HG02981 (cell line): ENCODE results near the gene RFXANK.
"Not testable (repeated sequence)": the region's sequence is repeated elsewhere in the genome, so short reads cannot be mapped to it uniquely, and the experiment has no call there.

Source experiments
- ATAC-seq: cut with Tn5 transposase; IDR thresholded peaks from one replicate; pipeline ENCODE4 v1.9.1; 2021; ENCODE audit warnings: mild to moderate bottlenecking, moderate library complexity; ENCODE audit not compliant: unreplicated experiment

Gene RFXANK

GRCh38 chr19:19205416-19206410 is 13.7 kb downstream of the RFXANK start:
- ATAC-seq, result no peak

GRCh38 chr19:19206938-19207337 is 14.9 kb downstream of the RFXANK start:
- ATAC-seq, result no peak

GRCh38 chr19:19207637-19208572 is 15.8 kb downstream of the RFXANK start:
- no peak for ATAC-seq

- no peak for ATAC-seq
Measured at GRCh38 chr19:19209372-19209771, 17.3 kb downstream of the RFXANK start.

- no peak for ATAC-seq
Measured at GRCh38 chr19:19211499-19212420, 19.7 kb downstream of the RFXANK start, which contains the start of gene NCAN. Gene NCAN (plus strand): TSS chr19:19211958. CDS start chr19:19216954, 4,996 bp downstream.

- no peak for ATAC-seq
Measured at GRCh38 chr19:19212916-19213315, 20.9 kb downstream of the RFXANK start.

GRCh38 chr19:19213426-19214158 is 21.5 kb downstream of the RFXANK start:
- ATAC-seq, result no peak

- no peak for ATAC-seq
Measured at GRCh38 chr19:19214159-19214490, 22.1 kb downstream of the RFXANK start.

GRCh38 chr19:19214892-19215291 is 22.8 kb downstream of the RFXANK start:
- ATAC-seq, result no peak

GRCh38 chr19:19215792-19216191 is 23.7 kb downstream of the RFXANK start:
- ATAC-seq, result no peak

GRCh38 chr19:19217099-19217498 is 25.0 kb downstream of the RFXANK start:
- no peak for ATAC-seq

GRCh38 chr19:19218911-19219310 is 26.9 kb downstream of the RFXANK start:
- ATAC-seq, result no peak

- not testable (repeated sequence) for ATAC-seq
Measured at GRCh38 chr19:19221000-19221399, 28.9 kb downstream of the RFXANK start.

GRCh38 chr19:19223060-19223459 is 31.0 kb downstream of the RFXANK start:
- ATAC-seq, result no peak

GRCh38 chr19:19223636-19224035 is 31.6 kb downstream of the RFXANK start:
- no peak for ATAC-seq

GRCh38 chr19:19224150-19224851 is 32.2 kb downstream of the RFXANK start:
- ATAC-seq, result no peak

GRCh38 chr19:19224852-19225494 is 32.9 kb downstream of the RFXANK start:
- no peak for ATAC-seq

GRCh38 chr19:19226204-19226603 is 34.1 kb downstream of the RFXANK start:
- no peak for ATAC-seq

GRCh38 chr19:19226663-19227062 is 34.6 kb downstream of the RFXANK start:
- no peak for ATAC-seq
